Endothelial cell (in vitro differentiated cells): Measurements from ENCODE around the gene MEI1. TPM values are rescaled to one million over a fixed set of nuclear protein-coding genes. Genes with fewer than 3 reads are reported as not detected.
A peak's percentile ranks its signal among the peaks of the same experiment; 100 is the strongest.

Experiments
- DNase-seq: peaks from one replicate; pipeline ENCODE4 v3.0.0; 2021; ENCODE audit warnings: low spot score
- H3K27ac Mint-ChIP-seq: one replicate; pipeline ENCODE4 v1.8.0; 2021; ENCODE audit warnings: mixed read lengths, inconsistent platforms; ENCODE audit not compliant: unreplicated experiment
- H3K27me3 Mint-ChIP-seq: one replicate; pipeline ENCODE4 v1.8.0; 2021; ENCODE audit warnings: mild to moderate bottlenecking, moderate library complexity, mixed read lengths, inconsistent platforms; ENCODE audit not compliant: unreplicated experiment
- H3K36me3 Mint-ChIP-seq: one replicate; pipeline ENCODE4 v1.8.0; 2021; ENCODE audit warnings: mild to moderate bottlenecking, low read depth, mixed read lengths, inconsistent platforms; ENCODE audit not compliant: unreplicated experiment
- H3K4me1 Mint-ChIP-seq: one replicate; pipeline ENCODE4 v1.8.0; 2021; ENCODE audit warnings: mild to moderate bottlenecking, mixed read lengths, inconsistent platforms; ENCODE audit not compliant: unreplicated experiment
- H3K4me3 Mint-ChIP-seq: one replicate; pipeline ENCODE4 v1.8.0; 2021; ENCODE audit warnings: mild to moderate bottlenecking, mixed read lengths, inconsistent platforms; ENCODE audit not compliant: unreplicated experiment
- H3K9me3 Mint-ChIP-seq: one replicate; pipeline ENCODE4 v1.8.0; 2021; ENCODE audit warnings: mixed read lengths, inconsistent platforms; ENCODE audit not compliant: unreplicated experiment
- total RNA-seq: library from RNA; stranded (reverse); fragmentation: NEBNext Ultra II Directional; extraction: Animal tissue kit (Norgen Biotek cat#: 25700); gene quantifications from one replicate; pipeline ENCODE4 v1.2.1, GENCODE V29; 2021; ENCODE audit not compliant: unreplicated experiment
- TF ChIP-seq, protein P1 (sequence below): fragments of 200-600 bp; sonication (generic); IDR thresholded peaks from one replicate; pipeline ENCODE4 v1.5.0; 2021; ENCODE audit warnings: antibody characterized with exemption; ENCODE audit not compliant: unreplicated experiment

The MEI1 gene
- total RNA-seq, 1 donor from 2014 or later = 0.38 TPM

GRCh38 chr22:41810022-41810421 is 110.7 kb downstream of the MEI1 start:
- Mint-ChIP-seq H3K9me3 (no peaks in the 10 kb centered on the region), H3K27ac (peak overlapping the region; percentile 37), H3K4me3 (no peak overlapping the region), H3K4me1 (no peaks in the 10 kb centered on the region), H3K36me3 (no peaks in the 10 kb centered on the region), H3K27me3 (no peaks in the 10 kb centered on the region)
- TF ChIP-seq, protein P1, sequence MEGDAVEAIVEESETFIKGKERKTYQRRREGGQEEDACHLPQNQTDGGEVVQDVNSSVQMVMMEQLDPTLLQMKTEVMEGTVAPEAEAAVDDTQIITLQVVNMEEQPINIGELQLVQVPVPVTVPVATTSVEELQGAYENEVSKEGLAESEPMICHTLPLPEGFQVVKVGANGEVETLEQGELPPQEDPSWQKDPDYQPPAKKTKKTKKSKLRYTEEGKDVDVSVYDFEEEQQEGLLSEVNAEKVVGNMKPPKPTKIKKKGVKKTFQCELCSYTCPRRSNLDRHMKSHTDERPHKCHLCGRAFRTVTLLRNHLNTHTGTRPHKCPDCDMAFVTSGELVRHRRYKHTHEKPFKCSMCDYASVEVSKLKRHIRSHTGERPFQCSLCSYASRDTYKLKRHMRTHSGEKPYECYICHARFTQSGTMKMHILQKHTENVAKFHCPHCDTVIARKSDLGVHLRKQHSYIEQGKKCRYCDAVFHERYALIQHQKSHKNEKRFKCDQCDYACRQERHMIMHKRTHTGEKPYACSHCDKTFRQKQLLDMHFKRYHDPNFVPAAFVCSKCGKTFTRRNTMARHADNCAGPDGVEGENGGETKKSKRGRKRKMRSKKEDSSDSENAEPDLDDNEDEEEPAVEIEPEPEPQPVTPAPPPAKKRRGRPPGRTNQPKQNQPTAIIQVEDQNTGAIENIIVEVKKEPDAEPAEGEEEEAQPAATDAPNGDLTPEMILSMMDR = no peak
- no peak for DNase-seq

DNA sequence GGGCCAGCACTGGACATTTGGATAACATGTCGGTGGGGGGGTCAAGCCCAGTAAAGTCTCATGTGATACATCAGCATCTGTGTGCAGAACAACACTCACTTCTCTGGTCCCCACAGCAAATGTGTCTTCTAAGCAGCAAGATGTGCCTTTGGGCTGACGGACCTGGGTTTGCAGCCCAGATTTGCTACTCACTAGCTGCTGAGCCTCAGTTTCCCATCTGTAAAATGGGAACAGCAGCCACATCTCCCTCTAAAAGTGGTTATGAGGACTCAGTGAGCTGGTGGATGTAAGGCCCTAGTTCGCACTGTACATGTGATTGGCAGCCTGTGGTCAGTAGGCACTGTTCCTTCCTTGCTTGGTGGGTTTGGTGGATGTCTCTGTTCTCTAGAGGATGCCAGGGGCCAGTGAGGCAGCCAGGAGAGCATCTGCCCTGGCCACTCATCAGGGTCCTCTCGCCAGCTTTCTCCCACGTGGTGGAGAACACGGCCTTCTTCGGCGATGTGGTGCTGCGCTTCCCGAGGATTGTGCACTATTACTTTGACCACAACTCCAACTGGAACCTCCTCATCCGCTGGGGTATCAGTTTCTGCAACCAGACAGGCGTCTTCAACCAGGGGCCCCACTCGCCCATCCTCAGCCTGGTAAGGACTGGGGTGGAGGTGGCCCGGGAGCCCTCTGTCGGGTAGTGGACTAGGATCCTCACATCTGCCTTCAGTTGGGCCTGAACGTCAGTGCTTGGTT is 113.7 kb downstream of the MEI1 start:
- Mint-ChIP-seq H3K9me3 (no peaks in the 10 kb centered on the region), H3K27me3 (no peaks in the 10 kb centered on the region), H3K4me3 (no peak overlapping the region), H3K36me3 (no peaks in the 10 kb centered on the region), H3K4me1 (peaks cover 4% of the 10 kb centered on the region), H3K27ac (no peak overlapping the region)
- DNase-seq = no peak
- TF ChIP-seq, protein P1 = no peak

- Mint-ChIP-seq H3K36me3 (no peaks in the 10 kb centered on the region), H3K27ac (no peak overlapping the region), H3K9me3 (no peaks in the 10 kb centered on the region), H3K4me3 (no peak overlapping the region), H3K27me3 (no peaks in the 10 kb centered on the region), H3K4me1 (peaks cover 7% of the 10 kb centered on the region)
- DNase-seq = no peak
- TF ChIP-seq, protein P1 = no peak
Observed at GRCh38 chr22:41813726-41814410, 114.6 kb downstream of the MEI1 start.

DNA sequence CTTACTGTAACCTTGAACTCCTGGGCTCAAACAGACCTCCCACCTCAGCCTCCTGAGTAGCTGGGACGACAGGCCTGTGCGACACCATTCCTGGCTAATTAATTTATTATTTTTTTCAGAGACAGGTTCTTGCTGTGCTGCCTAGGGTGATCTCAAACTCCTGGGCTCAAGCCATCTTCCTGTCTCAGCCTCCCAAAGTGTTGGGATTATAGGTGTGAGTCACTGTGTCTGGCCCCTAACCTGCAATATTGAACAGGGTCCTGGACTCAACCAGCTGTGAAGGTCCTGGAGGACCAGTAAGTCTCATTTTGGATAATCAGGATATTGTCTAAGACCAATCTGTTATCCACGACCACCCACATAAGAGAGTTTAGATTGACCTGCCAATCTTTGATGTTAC is 116.4 kb downstream of the MEI1 start:
- TF ChIP-seq, protein P1 = no peak
- H3K4me1 Mint-ChIP-seq = peaks cover 13% of the 10 kb centered on the region
- peaks cover 1% of the 10 kb centered on the region for H3K36me3 Mint-ChIP-seq
- H3K9me3 Mint-ChIP-seq = no peaks in the 10 kb centered on the region
- H3K27ac Mint-ChIP-seq = no peak overlapping the region
- no peak for DNase-seq
- H3K27me3 Mint-ChIP-seq = peaks cover 4% of the 10 kb centered on the region
- H3K4me3 Mint-ChIP-seq = no peak overlapping the region

DNA sequence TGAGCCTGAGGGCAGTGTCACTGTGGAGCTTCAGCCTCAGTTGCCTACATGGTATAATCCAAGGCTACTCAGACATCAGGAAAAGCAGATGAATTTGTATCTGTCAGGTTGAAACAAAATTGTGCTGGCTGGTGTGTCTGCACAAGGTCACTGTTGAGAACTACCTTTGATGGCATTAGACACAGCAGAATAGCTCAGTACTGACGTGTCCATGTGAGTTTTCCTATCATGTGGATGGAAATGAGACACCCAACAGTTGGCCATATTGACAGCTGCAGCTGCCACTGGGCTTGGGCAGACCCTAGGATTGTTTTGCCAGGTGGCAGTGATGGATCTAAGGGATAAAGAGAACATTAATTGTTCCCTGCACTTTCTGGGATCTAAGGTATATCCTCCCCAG is 116.9 kb downstream of the MEI1 start:
- Mint-ChIP-seq H3K36me3 (peaks cover 3% of the 10 kb centered on the region), H3K27ac (no peak overlapping the region), H3K4me3 (no peak overlapping the region), H3K27me3 (peaks cover 6% of the 10 kb centered on the region), H3K4me1 (peaks cover 17% of the 10 kb centered on the region), H3K9me3 (no peaks in the 10 kb centered on the region)
- no peak for DNase-seq
- TF ChIP-seq, protein P1 = no peak
